ENCODE results near the gene CCDC186. TPM values are rescaled to one million over a fixed set of nuclear protein-coding genes. Genes with fewer than 3 reads are reported as not detected.

The CCDC186 gene
- total RNA-seq, 1 donor from 2014 or later = 20.4 TPM

GRCh38 chr10:114131094-114131493, 42.9 kb downstream of the CCDC186 start:
- no peak for TF ChIP-seq CTCF (IDR thresholded peaks at IDR 0.05)
- Mint-ChIP-seq H3K27me3 (ENCODE audit: low read depth) (no peaks in the 10 kb centered on the region), H3K36me3 (ENCODE audit: low read depth) (peaks cover 52% of the 10 kb centered on the region), H3K27ac (ENCODE audit: unreplicated experiment) (no peak overlapping the region), H3K9me3 (ENCODE audit: low read depth) (no peaks in the 10 kb centered on the region), H3K4me1 (ENCODE audit: low read depth) (no peaks in the 10 kb centered on the region), H3K4me3 (ENCODE audit: unreplicated experiment) (no peak overlapping the region)
- DNase-seq (ENCODE audit: low spot score) = no peak

GRCh38 chr10:114121031-114121430, 53.0 kb downstream of the CCDC186 start:
- no peaks in the 10 kb centered on the region for H3K9me3 Mint-ChIP-seq (ENCODE audit: low read depth)
- H3K36me3 Mint-ChIP-seq (ENCODE audit: low read depth) = peaks cover 17% of the 10 kb centered on the region
- no peak overlapping the region for H3K27ac Mint-ChIP-seq (ENCODE audit: unreplicated experiment)
- H3K4me3 Mint-ChIP-seq (ENCODE audit: unreplicated experiment) = no peak overlapping the region
- peaks cover 8% of the 10 kb centered on the region for H3K4me1 Mint-ChIP-seq (ENCODE audit: low read depth)
- DNase-seq (ENCODE audit: low spot score) = no peak
- no peaks in the 10 kb centered on the region for H3K27me3 Mint-ChIP-seq (ENCODE audit: low read depth)
- TF ChIP-seq CTCF (IDR thresholded peaks at IDR 0.05) = peak; percentile 60

- H3K36me3 Mint-ChIP-seq (ENCODE audit: low read depth) = peaks cover 12% of the 10 kb centered on the region
- DNase-seq (ENCODE audit: low spot score) = no peak
- no peak overlapping the region for H3K27ac Mint-ChIP-seq (ENCODE audit: unreplicated experiment)
- H3K27me3 Mint-ChIP-seq (ENCODE audit: low read depth) = no peaks in the 10 kb centered on the region
- peaks cover 14% of the 10 kb centered on the region for H3K4me1 Mint-ChIP-seq (ENCODE audit: low read depth)
- no peaks in the 10 kb centered on the region for H3K9me3 Mint-ChIP-seq (ENCODE audit: low read depth)
- TF ChIP-seq CTCF (IDR thresholded peaks at IDR 0.05) = no peak
- H3K4me3 Mint-ChIP-seq (ENCODE audit: unreplicated experiment) = no peak overlapping the region
These were observed 55.5 kb downstream of the CCDC186 start for GRCh38 chr10:114118514-114118913.

- H3K36me3 Mint-ChIP-seq (ENCODE audit: low read depth) = peaks cover 9% of the 10 kb centered on the region
- H3K27me3 Mint-ChIP-seq (ENCODE audit: low read depth) = no peaks in the 10 kb centered on the region
- H3K27ac Mint-ChIP-seq (ENCODE audit: unreplicated experiment) = no peak overlapping the region
- no peak overlapping the region for H3K4me3 Mint-ChIP-seq (ENCODE audit: unreplicated experiment)
- no peak for TF ChIP-seq CTCF (IDR thresholded peaks at IDR 0.05)
- H3K4me1 Mint-ChIP-seq (ENCODE audit: low read depth) = peaks cover 14% of the 10 kb centered on the region
- DNase-seq (ENCODE audit: low spot score) = no peak
- H3K9me3 Mint-ChIP-seq (ENCODE audit: low read depth) = no peaks in the 10 kb centered on the region
These were observed 56.3 kb downstream of the CCDC186 start for GRCh38 chr10:114117728-114118127.

- Mint-ChIP-seq H3K36me3 (ENCODE audit: low read depth) (peaks cover 6% of the 10 kb centered on the region), H3K4me1 (ENCODE audit: low read depth) (peaks cover 14% of the 10 kb centered on the region), H3K9me3 (ENCODE audit: low read depth) (no peaks in the 10 kb centered on the region), H3K27me3 (ENCODE audit: low read depth) (no peaks in the 10 kb centered on the region), H3K4me3 (ENCODE audit: unreplicated experiment) (no peak overlapping the region), H3K27ac (ENCODE audit: unreplicated experiment) (peak overlapping the region; percentile 78)
- TF ChIP-seq CTCF (IDR thresholded peaks at IDR 0.05) = no peak
- DNase-seq (ENCODE audit: low spot score) = no peak
These were observed 58.1 kb downstream of the CCDC186 start for GRCh38 chr10:114115661-114116445.
